ENCODE measurements around the gene MCF2L.

The MCF2L gene

DNA sequence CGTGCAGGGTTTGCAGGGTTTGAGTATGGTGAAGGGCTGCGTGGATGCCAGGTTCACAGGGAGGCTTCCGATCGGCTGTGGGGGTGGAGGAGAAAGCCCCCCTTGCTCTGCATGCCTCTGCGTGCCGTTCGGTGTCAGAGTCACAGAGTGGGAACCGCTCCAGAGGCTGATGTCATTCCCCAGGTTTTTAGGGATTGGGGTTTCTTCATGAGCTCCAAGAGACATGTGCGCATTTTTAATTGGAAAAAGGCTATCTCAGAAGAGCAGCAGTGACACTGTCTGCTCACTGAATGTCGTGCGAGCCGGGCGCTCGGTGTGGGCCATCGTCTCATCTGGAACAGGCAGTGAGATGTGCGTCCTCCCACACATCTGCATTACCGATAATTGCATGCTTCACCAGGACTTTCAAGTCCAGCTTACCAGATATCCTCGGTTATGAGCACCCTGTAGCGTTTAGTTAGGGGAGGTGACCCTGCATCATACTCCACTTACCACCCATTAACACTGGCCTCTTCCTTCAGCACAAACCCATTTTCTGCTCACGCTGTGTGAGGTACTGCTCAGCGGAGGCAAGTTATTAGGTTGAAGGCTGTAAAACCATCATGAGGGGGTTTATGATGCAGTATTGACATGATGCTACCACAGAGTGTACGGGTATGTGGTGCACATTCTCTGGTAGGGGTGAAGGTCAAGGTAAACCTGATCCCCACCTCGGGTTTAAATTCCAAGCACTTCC lies 1.7 kb downstream of the MCF2L start:
- no peak overlapping the region for H3K4me3 ChIP-seq (ENCODE audit: low read depth, low read length)
- no peak for DNase-seq (ENCODE audit: low read depth, low spot score)
- POLR2A ChIA-PET, result no interaction called here
- CTCF ChIA-PET, result interaction anchor here (2.1 kb wide), 1 partner anchor 28 kb away, joined by 6 read pairs; no protein-coding TSS in a partner anchor
- TF ChIP-seq, protein P1, sequence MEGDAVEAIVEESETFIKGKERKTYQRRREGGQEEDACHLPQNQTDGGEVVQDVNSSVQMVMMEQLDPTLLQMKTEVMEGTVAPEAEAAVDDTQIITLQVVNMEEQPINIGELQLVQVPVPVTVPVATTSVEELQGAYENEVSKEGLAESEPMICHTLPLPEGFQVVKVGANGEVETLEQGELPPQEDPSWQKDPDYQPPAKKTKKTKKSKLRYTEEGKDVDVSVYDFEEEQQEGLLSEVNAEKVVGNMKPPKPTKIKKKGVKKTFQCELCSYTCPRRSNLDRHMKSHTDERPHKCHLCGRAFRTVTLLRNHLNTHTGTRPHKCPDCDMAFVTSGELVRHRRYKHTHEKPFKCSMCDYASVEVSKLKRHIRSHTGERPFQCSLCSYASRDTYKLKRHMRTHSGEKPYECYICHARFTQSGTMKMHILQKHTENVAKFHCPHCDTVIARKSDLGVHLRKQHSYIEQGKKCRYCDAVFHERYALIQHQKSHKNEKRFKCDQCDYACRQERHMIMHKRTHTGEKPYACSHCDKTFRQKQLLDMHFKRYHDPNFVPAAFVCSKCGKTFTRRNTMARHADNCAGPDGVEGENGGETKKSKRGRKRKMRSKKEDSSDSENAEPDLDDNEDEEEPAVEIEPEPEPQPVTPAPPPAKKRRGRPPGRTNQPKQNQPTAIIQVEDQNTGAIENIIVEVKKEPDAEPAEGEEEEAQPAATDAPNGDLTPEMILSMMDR (IDR thresholded peaks at IDR 0.05; ENCODE audit: insufficient read depth, low read length, missing control alignments), result no peak

- DNase-seq (ENCODE audit: low read depth, low spot score), result no peak
- ChIA-PET POLR2A (no interaction called here), CTCF (interaction anchor here (2.1 kb wide), 1 partner anchor 28 kb away, joined by 6 read pairs; no protein-coding TSS in a partner anchor)
- TF ChIP-seq, protein P1 (IDR thresholded peaks at IDR 0.05; ENCODE audit: insufficient read depth, low read length, missing control alignments), result no peak
- H3K4me3 ChIP-seq (ENCODE audit: low read depth, low read length), result no peak overlapping the region
Measured at GRCh38 chr13:112971288-112971643, 2.3 kb downstream of the MCF2L start.

- CTCF ChIA-PET, result no interaction called here
Measured at GRCh38 chr13:112972258-112972657, 3.2 kb downstream of the MCF2L start.

GRCh38 chr13:112972867-112973576 lies 4.0 kb downstream of the MCF2L start:
- ChIA-PET CTCF (no interaction called here), POLR2A (no interaction called here)
- TF ChIP-seq, protein P1 (IDR thresholded peaks at IDR 0.05; ENCODE audit: insufficient read depth, low read length, missing control alignments), result no peak
- no peak overlapping the region for H3K4me3 ChIP-seq (ENCODE audit: low read depth, low read length)
- DNase-seq (ENCODE audit: low read depth, low spot score), result no peak

More at GRCh38 chr13:112972258-112972657, 3.2 kb downstream of the MCF2L start:
- POLR2A ChIA-PET, result no interaction called here
- TF ChIP-seq, protein P1 (IDR thresholded peaks at IDR 0.05; ENCODE audit: insufficient read depth, low read length, missing control alignments), result no peak
- H3K4me3 ChIP-seq (ENCODE audit: low read depth, low read length), result no peak overlapping the region
- DNase-seq (ENCODE audit: low read depth, low spot score), result no peak

GRCh38 chr13:112973577-112973951 lies 4.5 kb downstream of the MCF2L start:
- ChIA-PET POLR2A (no interaction called here), CTCF (no interaction called here)
- no peak for DNase-seq (ENCODE audit: low read depth, low spot score)
- TF ChIP-seq, protein P1 (IDR thresholded peaks at IDR 0.05; ENCODE audit: insufficient read depth, low read length, missing control alignments), result no peak
- H3K4me3 ChIP-seq (ENCODE audit: low read depth, low read length), result no peak overlapping the region

GRCh38 chr13:112974125-112974524 lies 5.1 kb downstream of the MCF2L start:
- TF ChIP-seq, protein P1 (IDR thresholded peaks at IDR 0.05; ENCODE audit: insufficient read depth, low read length, missing control alignments), result no peak
- ChIA-PET CTCF (no interaction called here), POLR2A (no interaction called here)
- no peak overlapping the region for H3K4me3 ChIP-seq (ENCODE audit: low read depth, low read length)
- no peak for DNase-seq (ENCODE audit: low read depth, low spot score)
